Measurements from ENCODE around the gene CDKN1C. TPM values are rescaled to one million over a fixed set of nuclear protein-coding genes. Genes with fewer than 3 reads are reported as not detected.

Gene CDKN1C
- total and polyA plus RNA-seq, 12 donors, result 16.9 to 55.3 (median 26.6) TPM

DNA sequence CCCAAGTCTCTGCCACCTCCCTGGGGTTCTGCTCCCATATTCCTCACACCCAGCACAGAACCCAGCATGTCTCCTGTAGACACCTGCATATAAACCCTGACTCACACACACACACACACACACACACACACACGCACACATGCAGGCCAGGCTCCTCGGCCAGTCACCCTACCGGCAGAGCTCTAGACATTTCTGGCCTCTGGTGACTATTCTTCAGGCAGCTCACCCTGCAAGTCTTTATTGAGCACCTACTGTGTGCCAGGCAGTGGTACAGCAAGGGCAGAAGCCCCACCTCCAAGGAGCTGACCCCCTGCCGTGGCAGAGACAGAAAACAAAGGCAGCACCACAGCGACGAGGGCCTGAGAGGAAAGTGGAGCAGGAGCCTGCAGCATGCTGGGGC is 50.3 kb downstream of the CDKN1C start:
- Histone ChIP-seq H3K4me1 (peaks cover 14 to 70% (median 38%) of the 10 kb centered on the region in 9 donors), H3K36me3 (no peaks in the 10 kb centered on the region), H3K27me3 (no peaks in the 10 kb centered on the region), H3K9me3 (no peaks in the 10 kb centered on the region), H3K4me3 (no peak overlapping the region), H3K27ac (no peak overlapping the region)
- intact Hi-C loops (cut with DNase I), result loop anchor here in 1 of 10 donors (5.0 kb wide), 1 partner anchor 47 kb away; no protein-coding TSS in a partner anchor
- TF ChIP-seq, protein P1, sequence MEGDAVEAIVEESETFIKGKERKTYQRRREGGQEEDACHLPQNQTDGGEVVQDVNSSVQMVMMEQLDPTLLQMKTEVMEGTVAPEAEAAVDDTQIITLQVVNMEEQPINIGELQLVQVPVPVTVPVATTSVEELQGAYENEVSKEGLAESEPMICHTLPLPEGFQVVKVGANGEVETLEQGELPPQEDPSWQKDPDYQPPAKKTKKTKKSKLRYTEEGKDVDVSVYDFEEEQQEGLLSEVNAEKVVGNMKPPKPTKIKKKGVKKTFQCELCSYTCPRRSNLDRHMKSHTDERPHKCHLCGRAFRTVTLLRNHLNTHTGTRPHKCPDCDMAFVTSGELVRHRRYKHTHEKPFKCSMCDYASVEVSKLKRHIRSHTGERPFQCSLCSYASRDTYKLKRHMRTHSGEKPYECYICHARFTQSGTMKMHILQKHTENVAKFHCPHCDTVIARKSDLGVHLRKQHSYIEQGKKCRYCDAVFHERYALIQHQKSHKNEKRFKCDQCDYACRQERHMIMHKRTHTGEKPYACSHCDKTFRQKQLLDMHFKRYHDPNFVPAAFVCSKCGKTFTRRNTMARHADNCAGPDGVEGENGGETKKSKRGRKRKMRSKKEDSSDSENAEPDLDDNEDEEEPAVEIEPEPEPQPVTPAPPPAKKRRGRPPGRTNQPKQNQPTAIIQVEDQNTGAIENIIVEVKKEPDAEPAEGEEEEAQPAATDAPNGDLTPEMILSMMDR (IDR thresholded peaks at IDR 0.05), result no peak
- WGBS, 2 donors, result 83% methylated on average over 6 of the region's 6 CpGs
- DNase-seq (no peak), ATAC-seq (no peak)

- 87 to 89% methylated on average over 16 of the region's 16 CpGs for WGBS, 2 donors
- DNase-seq, result no peak
- H3K4me3 ChIP-seq, result no peak overlapping the region
Measured at GRCh38 chr11:2834503-2835273, 50.9 kb downstream of the CDKN1C start.

GRCh38 chr11:2833716-2834502 is 51.7 kb downstream of the CDKN1C start:
- ATAC-seq, result no peak
- TF ChIP-seq, protein P1 (IDR thresholded peaks at IDR 0.05), result no peak
- H3K4me1 ChIP-seq, result peaks cover 14 to 63% (median 40%) of the 10 kb centered on the region in 9 donors
- no peak overlapping the region for H3K4me3 ChIP-seq
- H3K36me3 ChIP-seq, result no peaks in the 10 kb centered on the region
- no peaks in the 10 kb centered on the region for H3K27me3 ChIP-seq
- H3K27ac ChIP-seq, result no peak overlapping the region
- H3K9me3 ChIP-seq, result peaks cover 0 to 8% (median 3%) of the 10 kb centered on the region in 11 donors
- WGBS, 2 donors, result 89 to 92% methylated on average over 19 of the region's 19 CpGs
- intact Hi-C loops (cut with DNase I), result loop anchor here in 1 of 10 donors (5.0 kb wide), 1 partner anchor 52 kb away; no protein-coding TSS in a partner anchor
- peak in 1 of 2 donors; percentile 10 for DNase-seq

More at GRCh38 chr11:2834503-2835273, 50.9 kb downstream of the CDKN1C start:
- TF ChIP-seq, protein P1 (IDR thresholded peaks at IDR 0.05), result no peak
- Histone ChIP-seq H3K4me1 (peaks cover 14 to 67% (median 38%) of the 10 kb centered on the region in 9 donors), H3K27me3 (no peaks in the 10 kb centered on the region), H3K36me3 (no peaks in the 10 kb centered on the region), H3K9me3 (no peaks in the 10 kb centered on the region), H3K27ac (no peak overlapping the region)
- no peak for ATAC-seq
- intact Hi-C loops (cut with DNase I), result loop anchor here in 2 of 10 donors (5.0 kb wide), 2 partner anchors 48 to 52 kb away; no protein-coding TSS in a partner anchor

Other genes with a start within 250 kb of the CDKN1C start
- under 1 TPM; 0.28 to 0.56 (median 0.43) TPM for gene KCNQ1OT1, start 185.8 kb downstream of the CDKN1C start, total RNA-seq
- gene KCNQ1OT1, start 185.8 kb downstream of the CDKN1C start, polyA plus RNA-seq, result under 1 TPM; 0.01 to 0.73 TPM
- 1 to 10 TPM in 3 of 10 donors, under 1 TPM in 6, not detected in 1; 0.39 to 2.8 (median 0.80) TPM for gene PHLDA2, start 43.6 kb upstream of the CDKN1C start, total RNA-seq
- gene PHLDA2, start 43.6 kb upstream of the CDKN1C start, polyA plus RNA-seq, result 10 to 100 TPM in 1 of 2 donors, 1 to 10 TPM in 1; 1.6 to 14.2 TPM
- 100 to 1,000 TPM; 167 to 233 (median 191) TPM for gene NAP1L4, start 106.6 kb upstream of the CDKN1C start, total RNA-seq
- gene NAP1L4, start 106.6 kb upstream of the CDKN1C start, polyA plus RNA-seq, result 100 to 1,000 TPM in 1 of 2 donors, 10 to 100 TPM in 1; 98.5 to 102 TPM
- 10 to 100 TPM; 12.5 to 24.6 (median 15.9) TPM for gene CARS1, start 171.6 kb upstream of the CDKN1C start, total RNA-seq
- 10 to 100 TPM; 14.8 to 24.2 TPM for gene CARS1, start 171.6 kb upstream of the CDKN1C start, polyA plus RNA-seq

Measured in heart right ventricle (tissue), 16 donors.